Pons (tissue), 1 donor: Measurements from ENCODE around the gene ETV6.
"Not testable (repeated sequence)": the region's sequence is repeated elsewhere in the genome, so short reads cannot be mapped to it uniquely, and the experiment has no call there.

ENCODE experiments used
- DNase-seq: peaks from one replicate; pipeline ENCODE4 v3.0.0-alpha.2; 2016; ENCODE audit warnings: low spot score

ETV6 gene

GRCh38 chr12:11669348-11669747 is 19.9 kb downstream of the ETV6 start:
- DNase-seq: no peak

GRCh38 chr12:11672256-11673191 is 23.1 kb downstream of the ETV6 start:
- peak; percentile 39 for DNase-seq

GRCh38 chr12:11673666-11674461 is 24.4 kb downstream of the ETV6 start:
- no peak for DNase-seq

- DNase-seq: no peak
Observed at GRCh38 chr12:11674894-11675390, 25.5 kb downstream of the ETV6 start.

GRCh38 chr12:11676052-11676451 is 26.6 kb downstream of the ETV6 start:
- no peak for DNase-seq

- no peak for DNase-seq
Observed at GRCh38 chr12:11677093-11677492, 27.6 kb downstream of the ETV6 start.

- DNase-seq: no peak
Observed at GRCh38 chr12:11677752-11678151, 28.3 kb downstream of the ETV6 start.

GRCh38 chr12:11678781-11679180 is 29.3 kb downstream of the ETV6 start:
- no peak for DNase-seq

- DNase-seq: no peak
Observed at GRCh38 chr12:11681207-11681606, 31.7 kb downstream of the ETV6 start.

GRCh38 chr12:11681695-11682094 is 32.2 kb downstream of the ETV6 start:
- not testable (repeated sequence) for DNase-seq

- DNase-seq: no peak
Observed at GRCh38 chr12:11684393-11684792, 34.9 kb downstream of the ETV6 start.

- no peak for DNase-seq
Observed at GRCh38 chr12:11684811-11685210, 35.3 kb downstream of the ETV6 start.

GRCh38 chr12:11685316-11685715 is 35.8 kb downstream of the ETV6 start:
- DNase-seq: no peak

- no peak for DNase-seq
Observed at GRCh38 chr12:11685716-11686115, 36.2 kb downstream of the ETV6 start.

GRCh38 chr12:11686120-11686519 is 36.6 kb downstream of the ETV6 start:
- no peak for DNase-seq

GRCh38 chr12:11687528-11687927 is 38.1 kb downstream of the ETV6 start:
- DNase-seq: no peak

- DNase-seq: no peak
Observed at GRCh38 chr12:11688379-11688778, 38.9 kb downstream of the ETV6 start.

GRCh38 chr12:11688831-11689230 is 39.4 kb downstream of the ETV6 start:
- no peak for DNase-seq

GRCh38 chr12:11689591-11690186 is 40.2 kb downstream of the ETV6 start:
- no peak for DNase-seq

GRCh38 chr12:11693067-11693466 is 43.6 kb downstream of the ETV6 start:
- peak; percentile 36 for DNase-seq

- no peak for DNase-seq
Observed at GRCh38 chr12:11693601-11694000, 44.1 kb downstream of the ETV6 start.

- no peak for DNase-seq
Observed at GRCh38 chr12:11694528-11694927, 45.1 kb downstream of the ETV6 start.
